K562 (cell line): ENCODE results near the gene PHF3.

ENCODE experiments used
- ARNT ChIP-seq, 2 experiments: fragments of 450-650 bp; IDR thresholded peaks; 2 replicates each; pipeline ENCODE4 v1.6.1; 2016; ENCODE audit warnings: mild to moderate bottlenecking in 1 of 2
- CHD2 ChIP-seq: IDR thresholded peaks from 2 replicates; pipeline ENCODE4 v1.6.1; 2011; ENCODE audit warnings: low read depth, low read length
- CHD7 ChIP-seq: fragments of 200-600 bp; sonication (generic); IDR thresholded peaks from one replicate; pipeline ENCODE4 v1.6.1; 2012; ENCODE audit warnings: mild to moderate bottlenecking, low read depth, low read length, inconsistent platforms
- CTCF ChIP-seq, 3 experiments: IDR thresholded peaks in 2 of 3; conservative IDR thresholded peaks in 1 of 3; 2 replicates each; pipeline ENCODE4 v1.5.1; 2011 to 2012; ENCODE audit warnings: low read length in 3 of 3, mild to moderate bottlenecking in 3 of 3, control low read depth in 2 of 3, improper control_type of control experiment in 1 of 3, inconsistent platforms in 1 of 3, low read depth in 1 of 3, mixed read lengths in 1 of 3, moderate library complexity in 1 of 3; ENCODE audit not compliant: insufficient read depth in 2 of 3
- ESRRA ChIP-seq: fragments of 450-650 bp; IDR thresholded peaks from 2 replicates; pipeline ENCODE4 v1.6.1; 2014; ENCODE audit warnings: low read depth, mild to moderate bottlenecking, moderate library complexity, borderline replicate concordance
- MTA3 ChIP-seq: fragments of 450-650 bp; formaldehyde crosslinking; IDR thresholded peaks from 2 replicates; pipeline ENCODE4 v1.6.1; 2017; ENCODE audit warnings: mild to moderate bottlenecking, borderline replicate concordance
- MYC ChIP-seq, 2 experiments: fragments of 250-450 bp in 1 of 2; sonication (Bioruptor Pico) in 1 of 2; IDR thresholded peaks; 2 replicates each; pipeline versions ENCODE4 v1.5.1 to v1.6.1; 2012 to 2021; ENCODE audit warnings: low read depth in 2 of 2, borderline replicate concordance in 1 of 2, improper control_type of control experiment in 1 of 2, low read length in 1 of 2, mild to moderate bottlenecking in 1 of 2, moderate library complexity in 1 of 2
- POLR2A ChIP-seq: fragments of 450-650 bp; conservative IDR thresholded peaks from 2 replicates; pipeline ENCODE4 v1.6.1; 2016
- PREB ChIP-seq: sonication (generic); formaldehyde crosslinking; IDR thresholded peaks from 2 replicates; pipeline ENCODE4 v1.8.1; 2023; ENCODE audit warnings: mild to moderate bottlenecking, missing genetic modification reagents
- SMARCC2 ChIP-seq: fragments of 450-650 bp; IDR thresholded peaks from 2 replicates; pipeline ENCODE4 v1.6.1; 2017; ENCODE audit warnings: antibody characterized with exemption, moderate library complexity, mild to moderate bottlenecking, low read depth
- SNIP1 ChIP-seq: fragments of 450-650 bp; IDR thresholded peaks from 2 replicates; pipeline ENCODE4 v1.7.1; 2017; ENCODE audit warnings: low read depth, mild to moderate bottlenecking
- SRF ChIP-seq, 2 experiments: fragments of 250-450, 450-650 bp in 1 of 2; sonication (Bioruptor Pico) in 1 of 2; sonication (generic) in 1 of 2; formaldehyde crosslinking; IDR thresholded peaks; 2 replicates each; pipeline versions ENCODE4 v1.5.0 to v1.5.1; 2020 to 2022; ENCODE audit warnings: mild to moderate bottlenecking in 1 of 2, missing genetic modification reagents in 1 of 2
- ZNF24 ChIP-seq: fragments of 450-650 bp; IDR thresholded peaks from 2 replicates; pipeline ENCODE4 v1.6.1; 2016

- TF ChIP-seq ESRRA, result no peak
- no peak for TF ChIP-seq SRF (CRISPR knock-in tag; IDR thresholded peaks at IDR 0.05)
- TF ChIP-seq CTCF (IDR thresholded peaks at IDR 0.05 in 2 of 3, conservative IDR thresholded peaks at IDR 0.05 in 1 of 3; ENCODE audit: insufficient read depth in 2 of 3, low read depth in 1 of 3, low read length in 3 of 3), result no peak
- TF ChIP-seq PREB (CRISPR knock-in tag), result no peak
- no peak for TF ChIP-seq CHD7
- TF ChIP-seq SMARCC2, result no peak
- no peak for TF ChIP-seq ARNT (IDR thresholded peaks at IDR 0.05)
- no peak for TF ChIP-seq CHD2
- TF ChIP-seq MTA3, result no peak
- TF ChIP-seq POLR2A, result no peak
- TF ChIP-seq MYC (IDR thresholded peaks at IDR 0.05; ENCODE audit: low read depth, low read length), result no peak
- TF ChIP-seq MYC (CRISPR knock-in tag; IDR thresholded peaks at IDR 0.05; ENCODE audit: borderline replicate concordance, low read depth), result no peak
- TF ChIP-seq ZNF24, result no peak
- no peak for TF ChIP-seq SNIP1
These were observed 89.1 kb downstream of the PHF3 start for GRCh38 chr6:63724721-63725120.
